PC-3 (cell line): ENCODE data around the gene GALR2. TPM values are rescaled to one million over a fixed set of nuclear protein-coding genes. Genes with fewer than 3 reads are reported as not detected.

Source experiments
- ATAC-seq: fragments of 200-7000 bp; cut with Tn5 transposase; 2 replicates; pipeline ENCODE4 v1.9.1; 2020; ENCODE audit warnings: mild to moderate bottlenecking, moderate library complexity
- BruUV-seq: library from RNA; stranded (reverse); fragments of 400-500 nt; replicated peaks from 2 replicates; lab custom pipeline; 2021; lab: Mats Ljungman, UMichigan
- CTCF ChIA-PET: fragments of 300-600 bp; sonication (Branson Sonifier 250); formaldehyde crosslinking; loops from one replicate; lab custom pipeline; 2022; ENCODE audit warnings: antibody characterized with exemption; lab: Charles Lee
- POLR2A ChIA-PET: fragments of 300-600 bp; sonication (Branson Sonifier 250); formaldehyde crosslinking; loops from one replicate; lab custom pipeline; 2022; ENCODE audit warnings: antibody characterized with exemption; ENCODE audit not compliant: unreplicated experiment; lab: Charles Lee
- DNase-seq: peaks from one replicate; pipeline ENCODE4 v3.0.0-alpha.2; 2015
- H2AFZ ChIP-seq: fragments of 300-600 bp; sonication (generic); 2 replicates; pipeline ENCODE4 v1.6.0; 2016; ENCODE audit warnings: antibody characterized with exemption, low read length
- H3F3A ChIP-seq: fragments of 300-600 bp; sonication (generic); one replicate; pipeline ENCODE4 v1.6.0; 2017; ENCODE audit warnings: antibody characterized with exemption, low read length, control low read depth, mild to moderate bottlenecking; ENCODE audit not compliant: unreplicated experiment
- H3K27ac ChIP-seq: fragments of 300-600 bp; sonication (generic); 2 replicates; pipeline ENCODE4 v1.5.1; 2016; ENCODE audit warnings: mild to moderate bottlenecking, low read length
- H3K27me3 ChIP-seq: fragments of 300-600 bp; sonication (generic); 2 replicates; pipeline ENCODE4 v1.6.1; 2016; ENCODE audit warnings: low read length, mixed read lengths
- H3K36me3 ChIP-seq: fragments of 300-600 bp; sonication (generic); 2 replicates; pipeline ENCODE4 v1.6.1; 2016; ENCODE audit warnings: low read depth, mixed run types, low read length, mixed read lengths
- H3K4me1 ChIP-seq: fragments of 300-600 bp; sonication (generic); 2 replicates; pipeline ENCODE4 v1.5.1; 2016; ENCODE audit warnings: low read length; ENCODE audit not compliant: insufficient read depth
- H3K4me2 ChIP-seq: fragments of 300-600 bp; sonication (generic); 2 replicates; pipeline ENCODE4 v1.6.0; 2016; ENCODE audit warnings: low read length
- H3K4me3 ChIP-seq: fragments of 300-600 bp; sonication (generic); 2 replicates; pipeline ENCODE4 v1.5.1; 2016; ENCODE audit warnings: mild to moderate bottlenecking, low read length, mixed read lengths
- H3K79me2 ChIP-seq: fragments of 300-600 bp; sonication (generic); 2 replicates; pipeline ENCODE4 v1.6.1; 2017; ENCODE audit warnings: low read length, mixed read lengths
- H3K9ac ChIP-seq: fragments of 300-600 bp; sonication (generic); 2 replicates; pipeline ENCODE4 v1.6.0; 2016; ENCODE audit warnings: mild to moderate bottlenecking, low read length
- H3K9me2 ChIP-seq: fragments of 300-600 bp; sonication (generic); replicated peaks from 2 replicates; pipeline ENCODE4 v1.6.1; 2016; ENCODE audit warnings: mixed run types, low read length, mixed read lengths
- H3K9me3 ChIP-seq: fragments of 300-600 bp; sonication (generic); 2 replicates; pipeline ENCODE4 v1.6.1; 2016; ENCODE audit warnings: low read length, mixed read lengths
- H4K20me1 ChIP-seq: fragments of 300-600 bp; sonication (generic); 2 replicates; pipeline ENCODE4 v1.6.1; 2016; ENCODE audit warnings: low read length, mixed read lengths
- CTCF ChIP-seq: fragments of 300-600 bp; sonication (generic); conservative IDR thresholded peaks from 2 replicates; pipeline ENCODE4 v1.5.1; 2017; ENCODE audit warnings: antibody characterized with exemption, low read depth, mild to moderate bottlenecking, low read length
- EZH2 ChIP-seq: fragments of 300-600 bp; sonication (generic); IDR thresholded peaks from one replicate; pipeline ENCODE4 v1.6.1; 2017; ENCODE audit warnings: antibody characterized with exemption, mild to moderate bottlenecking, low read length; ENCODE audit not compliant: unreplicated experiment
- EZH2phosphoT487 ChIP-seq: fragments of 300-600 bp; sonication (generic); IDR thresholded peaks from 2 replicates; pipeline ENCODE4 v1.6.1; 2018; ENCODE audit warnings: mild to moderate bottlenecking, antibody characterized with exemption, low read length, borderline replicate concordance
- intact Hi-C: fragments of 100-400 bp; cut with micrococcal nuclease; formaldehyde crosslinking; loops from 2 replicates; pipeline ENCODE4 v1.9.0; 2023
- total RNA-seq: library from RNA; depleted of rRNA; stranded (reverse); fragments of >200 nt; gene quantifications from 2 replicates; pipeline ENCODE4 v1.2.3, GENCODE V29; 2014

Gene GALR2
- total RNA-seq, 1 experiment from 2014 or later: 0.69 TPM

- no peaks in the 10 kb centered on the region for H3K27me3 ChIP-seq
- no peaks in the 10 kb centered on the region for H4K20me1 ChIP-seq
- no peak overlapping the region for H3K4me2 ChIP-seq
- CTCF ChIA-PET: interaction anchor here (0.6 kb wide), 1 partner anchor 154 kb away, joined by 4 read pairs; no protein-coding TSS in a partner anchor
- H3K9me3 ChIP-seq: no peaks in the 10 kb centered on the region
- POLR2A ChIA-PET: no interaction called here
- TF ChIP-seq CTCF (no peak), EZH2 (no peak), EZH2phosphoT487 (no peak)
- no peaks in the 10 kb centered on the region for H3K9me2 ChIP-seq
- no peak overlapping the region for H3K4me3 ChIP-seq
- no peak overlapping the region for H2AFZ ChIP-seq
- DNase-seq (no peak), ATAC-seq (no peak)
- intact Hi-C loops: loop anchor here (10.0 kb wide), 1 partner anchor 160 kb away; the partner anchor contains the start of gene UBALD2
- no peak overlapping the region for H3K9ac ChIP-seq
- peaks cover 11% of the 10 kb centered on the region for H3K36me3 ChIP-seq
- BruUV-seq: no TSS peak
- H3F3A ChIP-seq: no peaks in the 10 kb centered on the region
- peaks cover 15% of the 10 kb centered on the region for H3K4me1 ChIP-seq
- no peak overlapping the region for H3K27ac ChIP-seq
- H3K79me2 ChIP-seq: peaks cover 26% of the 10 kb centered on the region
Measured at GRCh38 chr17:76104896-76105231, 30.3 kb downstream of the GALR2 start.

GRCh38 chr17:76106703-76107102, 32.1 kb downstream of the GALR2 start:
- Histone ChIP-seq H3K9me3 (no peaks in the 10 kb centered on the region), H3K27me3 (no peaks in the 10 kb centered on the region), H2AFZ (peak overlapping the region; percentile 10; the same call in 1 of the 2 replicates), H3K9me2 (no peaks in the 10 kb centered on the region), H3F3A (no peaks in the 10 kb centered on the region), H3K9ac (no peak overlapping the region), H4K20me1 (no peaks in the 10 kb centered on the region), H3K4me1 (peaks cover 15% of the 10 kb centered on the region), H3K4me3 (no peak overlapping the region), H3K27ac (no peak overlapping the region), H3K36me3 (no peaks in the 10 kb centered on the region), H3K4me2 (no peak overlapping the region), H3K79me2 (peaks cover 19% of the 10 kb centered on the region)
- ChIA-PET CTCF (interaction anchor here (0.6 kb wide), 2 partner anchors 25 to 201 kb away, joined by 4 to 7 read pairs; no protein-coding TSS in a partner anchor), POLR2A (no interaction called here)
- intact Hi-C loops: loop anchor here (10.0 kb wide), 1 partner anchor 158 kb away; the partner anchor contains the start of gene UBALD2
- DNase-seq: no peak
- ATAC-seq: no peak
- TF ChIP-seq CTCF (no peak), EZH2 (no peak), EZH2phosphoT487 (no peak)
- BruUV-seq: no TSS peak

- H3K27ac ChIP-seq: no peak overlapping the region
- no peaks in the 10 kb centered on the region for H3K9me2 ChIP-seq
- DNase-seq: peak; percentile 58
- peaks cover 10% of the 10 kb centered on the region for H3K4me1 ChIP-seq
- POLR2A ChIA-PET: no interaction called here
- H3K79me2 ChIP-seq: peaks cover 11% of the 10 kb centered on the region
- TF ChIP-seq EZH2phosphoT487 (no peak), CTCF (peak; percentile 47), EZH2 (no peak)
- CTCF ChIA-PET: no interaction called here
- intact Hi-C loops: loop anchor here (10.0 kb wide), 1 partner anchor 157 kb away; the partner anchor contains the start of gene UBALD2
- H3K4me3 ChIP-seq: no peak overlapping the region
- H3F3A ChIP-seq: no peaks in the 10 kb centered on the region
- ATAC-seq: no peak
- no peaks in the 10 kb centered on the region for H3K27me3 ChIP-seq
- no TSS peak for BruUV-seq
- no peaks in the 10 kb centered on the region for H3K9me3 ChIP-seq
- H3K9ac ChIP-seq: no peak overlapping the region
- no peaks in the 10 kb centered on the region for H4K20me1 ChIP-seq
- no peak overlapping the region for H3K4me2 ChIP-seq
- H3K36me3 ChIP-seq: no peaks in the 10 kb centered on the region
- no peak overlapping the region for H2AFZ ChIP-seq
Measured at GRCh38 chr17:76107509-76107908, 32.9 kb downstream of the GALR2 start.
